GM10266 (cell line): ENCODE measurements around the gene VCL.

Experiments
- DNase-seq: peaks from one replicate; pipeline ENCODE4 v3.0.0; 2012; ENCODE audit errors: extremely low spot score
- TF ChIP-seq, protein P1 (sequence below): IDR thresholded peaks from 2 replicates; pipeline ENCODE4 v1.5.1; 2012; ENCODE audit warnings: mild to moderate bottlenecking, low read depth; ENCODE audit not compliant: control insufficient read depth, insufficient read depth; ENCODE audit errors: missing control alignments

VCL gene

DNA sequence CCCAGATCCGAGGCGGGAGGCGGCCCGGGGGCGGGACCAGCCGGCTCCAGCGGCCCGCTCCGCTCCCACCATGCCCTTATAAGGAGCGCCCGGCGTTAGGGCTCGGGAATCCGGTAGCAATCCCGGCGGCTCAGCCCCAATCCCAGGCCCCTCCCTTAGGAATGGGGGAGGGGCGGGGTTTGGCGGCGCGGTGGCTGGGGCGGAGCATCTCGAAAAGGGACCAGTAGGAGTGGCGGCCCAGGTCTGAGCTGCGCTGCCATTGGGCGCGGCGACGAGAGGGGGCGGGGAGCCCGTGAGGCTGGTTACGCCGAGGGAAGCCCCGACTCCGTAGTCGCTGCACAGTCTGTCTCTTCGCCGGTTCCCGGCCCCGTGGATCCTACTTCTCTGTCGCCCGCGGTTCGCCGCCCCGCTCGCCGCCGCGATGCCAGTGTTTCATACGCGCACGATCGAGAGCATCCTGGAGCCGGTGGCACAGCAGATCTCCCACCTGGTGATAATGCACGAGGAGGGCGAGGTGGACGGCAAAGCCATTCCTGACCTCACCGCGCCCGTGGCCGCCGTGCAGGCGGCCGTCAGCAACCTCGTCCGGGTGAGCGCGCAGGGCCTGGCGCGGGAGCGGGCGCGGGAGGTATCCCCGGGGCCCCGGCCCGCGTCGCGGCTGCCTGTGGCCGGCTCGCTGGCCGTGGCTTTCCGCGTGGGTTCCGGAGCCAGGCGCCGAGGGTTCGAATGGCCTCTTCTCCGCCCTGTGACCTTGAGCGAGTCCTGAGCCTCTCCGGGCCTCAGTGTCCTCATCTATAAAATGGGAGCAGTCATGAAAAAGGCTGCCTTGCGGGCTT is at the start of gene VCL:
Gene VCL (plus strand): TSS at position 330 of the 836 bp plus-strand sequence. CDS start 92 bp downstream, at position 422.
- TF ChIP-seq, protein P1, sequence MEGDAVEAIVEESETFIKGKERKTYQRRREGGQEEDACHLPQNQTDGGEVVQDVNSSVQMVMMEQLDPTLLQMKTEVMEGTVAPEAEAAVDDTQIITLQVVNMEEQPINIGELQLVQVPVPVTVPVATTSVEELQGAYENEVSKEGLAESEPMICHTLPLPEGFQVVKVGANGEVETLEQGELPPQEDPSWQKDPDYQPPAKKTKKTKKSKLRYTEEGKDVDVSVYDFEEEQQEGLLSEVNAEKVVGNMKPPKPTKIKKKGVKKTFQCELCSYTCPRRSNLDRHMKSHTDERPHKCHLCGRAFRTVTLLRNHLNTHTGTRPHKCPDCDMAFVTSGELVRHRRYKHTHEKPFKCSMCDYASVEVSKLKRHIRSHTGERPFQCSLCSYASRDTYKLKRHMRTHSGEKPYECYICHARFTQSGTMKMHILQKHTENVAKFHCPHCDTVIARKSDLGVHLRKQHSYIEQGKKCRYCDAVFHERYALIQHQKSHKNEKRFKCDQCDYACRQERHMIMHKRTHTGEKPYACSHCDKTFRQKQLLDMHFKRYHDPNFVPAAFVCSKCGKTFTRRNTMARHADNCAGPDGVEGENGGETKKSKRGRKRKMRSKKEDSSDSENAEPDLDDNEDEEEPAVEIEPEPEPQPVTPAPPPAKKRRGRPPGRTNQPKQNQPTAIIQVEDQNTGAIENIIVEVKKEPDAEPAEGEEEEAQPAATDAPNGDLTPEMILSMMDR: no peak

DNA sequence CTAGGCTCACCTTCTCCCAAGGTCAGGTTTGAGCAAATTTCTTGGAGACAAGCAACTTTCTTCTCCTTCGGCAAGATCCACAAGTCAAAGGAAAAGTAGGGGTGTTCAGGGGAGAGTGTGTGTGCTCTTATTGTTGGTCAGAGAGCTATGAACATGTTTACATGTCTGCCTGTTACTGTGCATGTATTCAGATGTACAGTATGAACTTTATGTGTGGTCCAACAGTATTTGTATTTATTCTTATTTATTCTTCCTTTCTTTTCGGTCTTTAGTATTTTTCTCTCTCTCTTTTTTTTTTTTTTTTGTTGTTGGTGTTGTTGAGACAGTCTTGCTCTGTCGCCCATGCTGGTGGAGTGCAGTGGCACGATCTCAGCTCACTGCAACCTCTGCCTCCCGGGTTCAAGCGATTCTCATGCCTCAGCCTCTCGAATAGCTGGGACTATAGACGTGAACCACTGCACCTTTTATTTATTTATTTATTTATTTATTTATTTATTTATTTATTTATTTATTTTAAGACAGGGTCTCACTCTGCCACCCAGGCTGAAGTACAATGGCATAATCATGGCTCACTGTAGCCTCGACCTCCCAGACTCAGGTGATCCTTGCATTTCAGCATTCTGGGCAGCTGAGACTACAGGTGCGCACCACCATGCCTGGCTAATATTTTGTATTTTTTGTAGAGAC is 48.8 kb upstream of the VCL start:
- TF ChIP-seq, protein P1: no peak
- no peak for DNase-seq

More for the DNA sequence above, at the start of gene VCL:
- peak; percentile 97 for DNase-seq

DNA sequence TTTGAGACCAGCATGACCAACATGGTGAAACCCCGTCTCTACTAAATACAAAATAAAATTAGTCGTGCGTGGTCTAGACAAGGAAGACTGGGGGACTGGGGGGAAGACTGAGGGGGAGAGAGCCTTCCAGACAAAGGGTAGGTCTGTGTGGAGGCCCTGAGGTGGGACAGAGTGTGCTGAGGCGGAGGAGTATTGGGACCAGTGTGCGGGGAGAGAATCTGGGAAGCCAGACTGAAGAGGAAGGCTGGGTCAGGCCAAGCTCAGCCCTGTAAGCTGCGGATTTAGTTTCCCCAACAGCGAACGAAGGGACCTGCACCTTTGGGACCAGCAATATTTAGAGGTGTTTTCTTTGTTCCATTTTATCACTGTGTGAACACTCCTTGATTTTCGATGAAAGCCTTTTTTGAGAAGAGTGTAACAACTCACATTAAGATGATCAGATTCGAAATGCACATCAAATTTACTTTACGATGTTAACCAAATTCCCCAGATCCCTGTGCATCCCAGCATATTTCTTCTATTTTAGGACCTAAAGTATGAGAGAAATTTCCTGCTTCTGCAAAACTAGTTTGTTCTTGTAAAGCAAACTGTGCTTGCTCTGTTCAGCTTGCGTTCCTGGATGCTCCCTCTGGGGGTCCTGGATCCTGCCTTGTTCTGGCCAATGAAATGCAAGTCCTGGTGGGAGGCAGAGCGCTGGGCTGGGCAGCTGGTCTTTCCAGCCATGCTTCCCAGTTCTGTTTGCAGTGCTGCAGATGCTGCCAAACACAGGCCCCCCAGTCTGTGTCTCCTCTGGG is 47.6 kb upstream of the VCL start:
- TF ChIP-seq, protein P1: no peak
- DNase-seq: no peak

GRCh38 chr10:73953665-73954064 is 44.3 kb upstream of the VCL start:
- TF ChIP-seq, protein P1: no peak
- no peak for DNase-seq

- TF ChIP-seq, protein P1: no peak
- no peak for DNase-seq
Observed at GRCh38 chr10:73954737-73955136, 43.2 kb upstream of the VCL start.

DNA sequence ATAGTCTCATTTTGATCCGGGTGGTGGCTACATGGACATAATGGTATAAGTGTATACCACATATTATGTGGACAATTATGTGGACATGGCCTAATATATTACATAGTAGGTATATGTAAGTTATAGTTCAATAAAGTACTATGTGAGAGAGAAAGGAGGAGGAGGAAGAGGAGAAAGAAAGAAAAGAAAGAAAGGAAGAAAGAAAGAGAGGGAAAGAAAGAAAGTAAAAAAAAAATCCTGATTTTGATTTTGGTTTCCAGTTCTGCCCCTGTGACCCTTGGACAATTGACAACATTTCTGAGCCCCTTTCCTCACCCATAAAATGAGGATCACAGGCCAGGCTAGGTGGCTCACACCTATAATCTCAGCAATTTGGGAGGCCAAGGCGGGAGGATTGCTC is 42.2 kb upstream of the VCL start:
- TF ChIP-seq, protein P1: no peak
- DNase-seq: no peak
